Nephron (organoid): ENCODE measurements around the gene PRKAA1.

Experiments used
- H3K27ac Mint-ChIP-seq, 3 experiments: 2 replicates each; pipeline ENCODE4 v1.8.0; 2020; ENCODE audit warnings: mixed read lengths in 3 of 3, mild to moderate bottlenecking in 2 of 3, moderate library complexity in 1 of 3
- H3K27me3 Mint-ChIP-seq: 2 replicates; pipeline ENCODE4 v1.8.0; 2021; ENCODE audit warnings: low read depth, mild to moderate bottlenecking, moderate library complexity, mixed read lengths
- H3K36me3 Mint-ChIP-seq: 2 replicates; pipeline ENCODE4 v1.8.0; 2020; ENCODE audit warnings: low read depth, mixed read lengths
- H3K4me1 Mint-ChIP-seq: 2 replicates; pipeline ENCODE4 v1.8.0; 2020; ENCODE audit warnings: mixed read lengths
- H3K4me3 Mint-ChIP-seq, 3 experiments: 2 replicates each; pipeline ENCODE4 v1.8.0; 2020; ENCODE audit warnings: mild to moderate bottlenecking in 3 of 3, mixed read lengths in 3 of 3, moderate library complexity in 2 of 3
- H3K9me3 Mint-ChIP-seq: 2 replicates; pipeline ENCODE4 v1.8.0; 2020; ENCODE audit warnings: mixed read lengths
- CTCF ChIP-seq, 3 experiments: fragments of 200-600 bp; sonication (generic); IDR thresholded peaks; one replicate each; pipeline ENCODE4 v1.5.0; 2021; ENCODE audit warnings: antibody characterized with exemption in 3 of 3; ENCODE audit not compliant: unreplicated experiment in 3 of 3

The PRKAA1 gene

GRCh38 chr5:40757400-40757799 lies 40.8 kb downstream of the PRKAA1 start:
- H3K27ac Mint-ChIP-seq: no peak overlapping the region
- peak overlapping the region; percentile 37 to 73 (median 63) for H3K4me3 Mint-ChIP-seq
- TF ChIP-seq CTCF (IDR thresholded peaks at IDR 0.05; ENCODE audit: unreplicated experiment in 3 of 3): no peak
- H3K9me3 Mint-ChIP-seq: no peaks in the 10 kb centered on the region
- peaks cover 28% of the 10 kb centered on the region for H3K36me3 Mint-ChIP-seq
- H3K27me3 Mint-ChIP-seq: no peaks in the 10 kb centered on the region
- H3K4me1 Mint-ChIP-seq: peaks cover 6% of the 10 kb centered on the region

- no peaks in the 10 kb centered on the region for H3K27me3 Mint-ChIP-seq
- H3K9me3 Mint-ChIP-seq: peaks cover 5% of the 10 kb centered on the region
- H3K4me3 Mint-ChIP-seq: peak within 1 kb of the TSS in 1 of 3 experiments; percentile 22
- TF ChIP-seq CTCF (IDR thresholded peaks at IDR 0.05; ENCODE audit: unreplicated experiment in 3 of 3): peak; percentile 57 to 65 (median 62)
- H3K36me3 Mint-ChIP-seq: peaks cover 33% of the 10 kb centered on the region
- peaks cover 6% of the 10 kb centered on the region for H3K4me1 Mint-ChIP-seq
- H3K27ac Mint-ChIP-seq: no peak within 1 kb of the TSS
These were observed 42.5 kb downstream of the PRKAA1 start, which contains the start of gene TTC33 for GRCh38 chr5:40755407-40756365. Gene TTC33 (minus strand): TSS chr5:40755961. CDS start chr5:40747018, 8,943 bp downstream.

- H3K9me3 Mint-ChIP-seq: peaks cover 7% of the 10 kb centered on the region
- peak; percentile 60 to 74 (median 64) for TF ChIP-seq CTCF (IDR thresholded peaks at IDR 0.05; ENCODE audit: unreplicated experiment in 3 of 3)
- H3K4me3 Mint-ChIP-seq: no peak overlapping the region
- H3K27ac Mint-ChIP-seq: no peak overlapping the region
- H3K36me3 Mint-ChIP-seq: peaks cover 32% of the 10 kb centered on the region
- no peaks in the 10 kb centered on the region for H3K27me3 Mint-ChIP-seq
- peaks cover 6% of the 10 kb centered on the region for H3K4me1 Mint-ChIP-seq
These were observed 43.1 kb downstream of the PRKAA1 start for GRCh38 chr5:40755093-40755406.

GRCh38 chr5:40754381-40755092 lies 43.6 kb downstream of the PRKAA1 start:
- no peaks in the 10 kb centered on the region for H3K27me3 Mint-ChIP-seq
- peaks cover 32% of the 10 kb centered on the region for H3K36me3 Mint-ChIP-seq
- no peak overlapping the region for H3K27ac Mint-ChIP-seq
- no peak overlapping the region for H3K4me3 Mint-ChIP-seq
- peaks cover 7% of the 10 kb centered on the region for H3K9me3 Mint-ChIP-seq
- no peak for TF ChIP-seq CTCF (IDR thresholded peaks at IDR 0.05; ENCODE audit: unreplicated experiment in 3 of 3)
- peaks cover 6% of the 10 kb centered on the region for H3K4me1 Mint-ChIP-seq

- H3K27ac Mint-ChIP-seq: no peak overlapping the region
- no peaks in the 10 kb centered on the region for H3K4me1 Mint-ChIP-seq
- no peak overlapping the region for H3K4me3 Mint-ChIP-seq
- no peaks in the 10 kb centered on the region for H3K27me3 Mint-ChIP-seq
- H3K9me3 Mint-ChIP-seq: peaks cover 10% of the 10 kb centered on the region
- H3K36me3 Mint-ChIP-seq: peaks cover 53% of the 10 kb centered on the region
- no peak for TF ChIP-seq CTCF (IDR thresholded peaks at IDR 0.05; ENCODE audit: unreplicated experiment in 3 of 3)
These were observed 51.5 kb downstream of the PRKAA1 start for GRCh38 chr5:40746703-40747102.
